ENCODE measurements around the gene CPNE4.

The CPNE4 gene

DNA sequence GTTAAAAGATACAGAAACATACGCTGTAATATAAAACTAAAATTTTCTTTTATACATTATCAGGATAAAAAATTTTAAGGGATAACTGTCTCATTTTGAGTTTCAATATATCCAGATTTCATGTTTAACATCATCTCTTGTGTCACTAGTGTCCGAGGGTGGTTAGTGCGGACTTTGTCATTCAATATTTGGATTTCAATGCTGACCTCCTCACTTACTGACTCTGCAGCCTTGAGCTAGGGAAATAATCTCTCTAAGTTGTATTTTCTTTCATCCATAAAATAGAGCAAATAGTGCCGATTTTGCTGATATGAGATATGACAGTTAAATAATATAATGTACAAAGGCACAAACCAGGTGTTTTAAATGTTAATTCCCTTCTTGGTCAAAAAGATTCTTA, 203.2 kb downstream of the CPNE4 start:
- TF ChIP-seq JUND (IDR thresholded peaks at IDR 0.05; ENCODE audit: low read depth) = no peak
- in situ Hi-C loops (cut with HindIII; ENCODE audit: low pct_unique_long_range_greater_than_20kb, low sequenced_read_pairs) = no loop called here
- DNase-seq (ENCODE audit: low read depth in 1 of 2, low spot score in 1 of 2) = no peak

- TF ChIP-seq JUND (IDR thresholded peaks at IDR 0.05; ENCODE audit: low read depth) = no peak
- DNase-seq (ENCODE audit: low read depth in 1 of 2, low spot score in 1 of 2) = no peak
- in situ Hi-C loops (cut with HindIII; ENCODE audit: low pct_unique_long_range_greater_than_20kb, low sequenced_read_pairs) = no loop called here
Observed at GRCh38 chr3:131821191-131821762, 213.5 kb downstream of the CPNE4 start.

GRCh38 chr3:131819381-131820055, 215.3 kb downstream of the CPNE4 start:
- in situ Hi-C loops (cut with HindIII; ENCODE audit: low pct_unique_long_range_greater_than_20kb, low sequenced_read_pairs) = no loop called here
- DNase-seq (ENCODE audit: low read depth in 1 of 2, low spot score in 1 of 2) = no peak
- no peak for TF ChIP-seq JUND (IDR thresholded peaks at IDR 0.05; ENCODE audit: low read depth)

DNA sequence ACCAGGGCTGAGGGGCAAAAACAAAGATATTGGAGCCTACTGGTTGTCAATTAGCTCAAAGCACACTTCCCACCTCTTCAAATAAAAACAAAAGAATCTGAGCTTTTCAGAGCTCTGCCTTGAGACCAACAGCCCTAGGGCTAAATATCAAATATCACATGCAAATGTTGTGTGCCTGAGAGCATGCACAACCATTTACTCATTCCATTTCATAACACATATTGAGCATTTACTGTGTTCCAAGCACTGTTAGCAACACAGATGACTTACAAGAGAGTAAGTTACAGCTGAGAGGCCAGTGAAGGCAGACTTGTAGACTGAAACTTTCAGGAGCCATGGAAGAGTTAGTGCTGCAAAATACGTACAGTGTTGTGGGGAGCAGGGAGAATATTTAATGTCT, 222.4 kb downstream of the CPNE4 start:
- in situ Hi-C loops (cut with HindIII; ENCODE audit: low pct_unique_long_range_greater_than_20kb, low sequenced_read_pairs) = no loop called here
- no peak for DNase-seq (ENCODE audit: low read depth in 1 of 2, low spot score in 1 of 2)
- no peak for TF ChIP-seq JUND (IDR thresholded peaks at IDR 0.05; ENCODE audit: low read depth)

- DNase-seq (ENCODE audit: low read depth in 1 of 2, low spot score in 1 of 2) = no peak
- in situ Hi-C loops (cut with HindIII; ENCODE audit: low pct_unique_long_range_greater_than_20kb, low sequenced_read_pairs) = no loop called here
- no peak for TF ChIP-seq JUND (IDR thresholded peaks at IDR 0.05; ENCODE audit: low read depth)
Observed at GRCh38 chr3:131811481-131811880, 223.3 kb downstream of the CPNE4 start.

DNA sequence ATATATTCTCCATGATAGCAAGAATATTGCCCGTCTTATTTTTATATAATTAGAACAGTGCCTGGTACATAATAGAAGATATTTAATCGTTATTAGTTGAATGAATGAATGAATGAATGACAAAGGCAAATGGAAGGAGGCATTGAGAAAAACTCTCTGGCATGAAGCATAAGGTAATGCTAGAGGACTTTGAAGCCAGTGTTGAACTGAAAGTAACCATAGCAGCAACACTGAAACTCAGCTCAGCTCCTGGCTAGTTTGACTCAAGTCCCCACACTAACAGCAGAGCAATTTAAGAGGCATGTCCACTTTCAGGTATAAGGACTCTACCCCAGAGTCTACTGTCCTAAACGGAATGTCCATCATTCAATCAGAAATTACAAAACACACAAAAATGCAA, 227.0 kb downstream of the CPNE4 start:
- no peak for TF ChIP-seq JUND (IDR thresholded peaks at IDR 0.05; ENCODE audit: low read depth)
- in situ Hi-C loops (cut with HindIII; ENCODE audit: low pct_unique_long_range_greater_than_20kb, low sequenced_read_pairs) = no loop called here
- DNase-seq (ENCODE audit: low read depth in 1 of 2, low spot score in 1 of 2) = no peak

DNA sequence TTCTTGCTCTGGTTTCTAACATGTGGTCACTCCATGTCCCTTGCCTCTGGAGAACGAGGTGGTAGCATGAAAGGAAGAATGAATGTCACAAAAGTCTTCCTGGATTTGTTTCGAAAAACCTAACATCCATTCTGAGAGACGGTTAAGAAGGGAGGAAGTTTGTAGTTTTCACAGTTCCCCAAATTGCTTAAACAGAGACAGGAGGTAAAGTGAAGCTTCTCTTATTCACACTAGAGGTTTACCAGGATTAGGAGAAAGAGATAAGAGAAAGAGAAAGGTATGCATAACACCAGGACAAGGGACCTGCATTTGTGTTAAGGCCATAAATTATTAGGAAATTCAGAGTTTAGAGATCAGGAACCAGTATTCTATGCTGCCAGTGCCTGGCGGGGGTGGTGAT, 228.1 kb downstream of the CPNE4 start:
- no peak for TF ChIP-seq JUND (IDR thresholded peaks at IDR 0.05; ENCODE audit: low read depth)
- in situ Hi-C loops (cut with HindIII; ENCODE audit: low pct_unique_long_range_greater_than_20kb, low sequenced_read_pairs) = no loop called here
- no peak for DNase-seq (ENCODE audit: low read depth in 1 of 2, low spot score in 1 of 2)

DNA sequence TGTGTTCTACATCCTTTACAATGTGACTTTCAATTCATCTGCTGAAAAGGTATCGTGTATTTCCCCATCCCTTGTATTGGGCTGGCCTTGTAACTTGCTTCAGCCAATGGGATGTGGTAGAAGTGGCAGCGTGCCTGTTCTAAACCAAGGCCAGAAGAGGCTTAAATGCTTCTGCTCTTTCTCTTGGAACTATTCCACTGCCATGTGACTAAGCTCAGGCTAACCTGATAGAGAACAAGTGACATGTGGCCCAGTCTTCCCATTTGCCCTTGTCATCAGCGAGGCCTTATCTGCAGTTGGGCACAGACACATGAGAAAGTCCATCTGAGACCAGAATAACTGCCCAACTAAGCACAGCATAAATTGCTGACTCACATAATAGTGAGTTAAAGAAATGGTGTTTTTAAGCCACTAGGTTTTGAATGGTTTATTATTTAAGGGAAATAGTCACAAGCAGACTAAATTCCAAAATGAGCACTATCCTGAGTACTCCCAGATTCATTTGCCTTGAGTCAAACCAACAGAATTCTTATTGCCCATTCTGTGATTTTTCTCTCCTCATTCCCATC, 230.2 kb downstream of the CPNE4 start:
- TF ChIP-seq JUND (IDR thresholded peaks at IDR 0.05; ENCODE audit: low read depth) = no peak
- no peak for DNase-seq (ENCODE audit: low read depth in 1 of 2, low spot score in 1 of 2)
- in situ Hi-C loops (cut with HindIII; ENCODE audit: low pct_unique_long_range_greater_than_20kb, low sequenced_read_pairs) = no loop called here

- TF ChIP-seq JUND (IDR thresholded peaks at IDR 0.05; ENCODE audit: low read depth) = no peak
- in situ Hi-C loops (cut with HindIII; ENCODE audit: low pct_unique_long_range_greater_than_20kb, low sequenced_read_pairs) = no loop called here
- no peak for DNase-seq (ENCODE audit: low read depth in 1 of 2, low spot score in 1 of 2)
Observed at GRCh38 chr3:131803113-131803512, 231.7 kb downstream of the CPNE4 start.

- no peak for TF ChIP-seq JUND (IDR thresholded peaks at IDR 0.05; ENCODE audit: low read depth)
- no peak for DNase-seq (ENCODE audit: low read depth in 1 of 2, low spot score in 1 of 2)
- in situ Hi-C loops (cut with HindIII; ENCODE audit: low pct_unique_long_range_greater_than_20kb, low sequenced_read_pairs) = no loop called here
Observed at GRCh38 chr3:131802029-131802428, 232.8 kb downstream of the CPNE4 start.

DNA sequence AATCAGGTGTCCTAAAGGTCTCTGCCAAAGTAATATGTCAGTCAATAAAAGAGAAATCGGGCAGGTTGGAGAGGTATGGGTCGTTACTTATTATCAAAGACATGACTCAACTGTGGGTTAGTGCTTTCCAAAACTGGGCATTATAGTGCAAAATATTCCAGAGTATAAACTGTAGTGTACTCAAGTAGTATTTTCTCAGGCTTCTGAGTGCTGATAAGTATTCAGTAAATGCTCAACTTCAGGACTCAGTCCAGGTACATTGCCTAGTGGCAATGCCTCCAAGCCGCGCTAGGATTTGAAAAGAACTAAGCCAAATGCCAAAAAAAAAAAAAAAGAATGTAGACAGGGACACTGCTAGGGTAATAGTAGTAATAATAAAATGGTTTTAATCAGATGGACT, 233.2 kb downstream of the CPNE4 start:
- TF ChIP-seq JUND (IDR thresholded peaks at IDR 0.05; ENCODE audit: low read depth) = no peak
- DNase-seq (ENCODE audit: low read depth in 1 of 2, low spot score in 1 of 2) = no peak
- in situ Hi-C loops (cut with HindIII; ENCODE audit: low pct_unique_long_range_greater_than_20kb, low sequenced_read_pairs) = no loop called here

- TF ChIP-seq JUND (IDR thresholded peaks at IDR 0.05; ENCODE audit: low read depth) = no peak
- in situ Hi-C loops (cut with HindIII; ENCODE audit: low pct_unique_long_range_greater_than_20kb, low sequenced_read_pairs) = no loop called here
- DNase-seq (ENCODE audit: low read depth in 1 of 2, low spot score in 1 of 2) = no peak
Observed at GRCh38 chr3:131797776-131798175, 237.0 kb downstream of the CPNE4 start.

- in situ Hi-C loops (cut with HindIII; ENCODE audit: low pct_unique_long_range_greater_than_20kb, low sequenced_read_pairs) = no loop called here
- DNase-seq (ENCODE audit: low read depth in 1 of 2, low spot score in 1 of 2) = no peak
Observed at GRCh38 chr3:131796558-131797198, 238.1 kb downstream of the CPNE4 start.

More at GRCh38 chr3:131796558-131797198, 238.1 kb downstream of the CPNE4 start:
- no peak for TF ChIP-seq JUND (IDR thresholded peaks at IDR 0.05; ENCODE audit: low read depth)
